SJSA1 (cell line): Measurements from ENCODE around the gene OOSP4A. TPM values are rescaled to one million over a fixed set of nuclear protein-coding genes. Genes with fewer than 3 reads are reported as not detected.

Experiments used
- DNase-seq, 2 experiments: peaks; one replicate each; pipeline ENCODE4 v3.0.0-alpha.2; 2015 to 2020; ENCODE audit warnings: low spot score in 2 of 2, low read depth in 1 of 2
- H3K27ac ChIP-seq: fragments of 250-450 bp; sonication (Bioruptor Pico); 2 replicates; pipeline ENCODE4 v1.5.1; 2020; ENCODE audit warnings: mild to moderate bottlenecking, moderate library complexity
- H3K27me3 ChIP-seq: fragments of 250-450 bp; sonication (Bioruptor Pico); replicated peaks from 2 replicates; pipeline ENCODE4 v1.5.1; 2020; ENCODE audit warnings: mild to moderate bottlenecking, moderate library complexity
- H3K36me3 ChIP-seq: fragments of 250-450 bp; sonication (Bioruptor Pico); 2 replicates; pipeline ENCODE4 v1.5.1; 2020; ENCODE audit warnings: mild to moderate bottlenecking
- H3K4me1 ChIP-seq: fragments of 250-450 bp; sonication (Bioruptor Pico); replicated peaks from 2 replicates; pipeline ENCODE4 v1.6.1; 2021; ENCODE audit warnings: mild to moderate bottlenecking
- H3K4me3 ChIP-seq: fragments of 250-450 bp; sonication (Bioruptor Pico); 2 replicates; pipeline ENCODE4 v1.5.1; 2020; ENCODE audit warnings: mild to moderate bottlenecking
- H3K9me3 ChIP-seq: fragments of 250-450 bp; sonication (Bioruptor Pico); replicated peaks from 2 replicates; pipeline ENCODE4 v1.5.1; 2020; ENCODE audit warnings: mild to moderate bottlenecking
- total RNA-seq: library from RNA; depleted of rRNA; stranded (reverse); fragments of >200 nt; shearing (Covaris generic); gene quantifications from 2 replicates; pipeline ENCODE4 v1.2.3, GENCODE V29; 2014; rRNA removed

The OOSP4A gene
- not detected in 2 replicates for total RNA-seq

DNA sequence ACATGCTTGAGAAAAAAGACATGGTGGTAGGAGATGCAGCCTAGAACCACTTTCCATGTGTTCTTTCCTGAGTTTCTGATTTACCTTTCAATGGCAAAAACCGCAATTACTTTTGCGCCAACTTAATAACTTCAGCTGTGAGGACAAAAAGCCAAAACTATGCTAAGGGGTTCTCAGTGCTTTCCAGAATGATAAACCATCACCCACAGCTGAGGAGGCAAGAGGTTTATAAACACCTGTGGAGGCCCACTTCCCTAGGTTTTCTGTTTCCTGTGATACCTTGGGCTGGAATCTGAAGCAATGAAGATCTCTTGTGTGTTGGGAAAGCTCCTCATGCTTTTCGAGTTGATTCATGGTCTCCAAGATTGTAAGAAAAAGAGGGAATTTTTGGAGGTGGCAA lies at the start of gene OOSP4A:
TSS of gene OOSP4A (plus strand) at position 301 of the 400 bp plus-strand sequence. CDS start at position 301, 0 bp downstream.
- Histone ChIP-seq H3K36me3 (no peaks in the 10 kb centered on the region), H3K27ac (no peak within 1 kb of the TSS), H3K4me1 (no peaks in the 10 kb centered on the region), H3K4me3 (no peak within 1 kb of the TSS), H3K27me3 (no peaks in the 10 kb centered on the region), H3K9me3 (no peaks in the 10 kb centered on the region)
- DNase-seq, result no peak

DNA sequence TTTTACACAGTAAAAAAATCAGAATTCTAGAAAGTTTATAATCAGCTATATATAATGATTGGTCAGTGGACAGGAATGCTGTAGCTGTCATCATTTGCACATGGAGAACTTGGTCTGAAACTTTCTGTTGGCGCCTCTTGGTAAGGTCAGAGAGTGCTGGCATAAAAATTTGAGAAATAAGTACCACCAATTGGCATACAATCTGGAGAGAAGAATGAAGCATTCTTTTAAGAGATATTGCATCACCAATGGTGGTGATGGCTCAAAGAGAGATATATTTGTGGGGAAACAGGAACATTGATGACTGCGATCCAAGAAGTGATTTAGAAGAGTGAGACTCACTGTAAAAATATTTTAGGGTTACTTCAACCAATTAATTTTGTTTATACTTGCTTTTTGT lies 45.4 kb upstream of the OOSP4A start:
- Histone ChIP-seq H3K4me1 (no peaks in the 10 kb centered on the region), H3K36me3 (no peaks in the 10 kb centered on the region), H3K4me3 (no peak overlapping the region), H3K9me3 (peaks cover 4% of the 10 kb centered on the region; the same call in 1 of the 2 replicates), H3K27me3 (no peaks in the 10 kb centered on the region), H3K27ac (no peak overlapping the region)
- no peak for DNase-seq

DNA sequence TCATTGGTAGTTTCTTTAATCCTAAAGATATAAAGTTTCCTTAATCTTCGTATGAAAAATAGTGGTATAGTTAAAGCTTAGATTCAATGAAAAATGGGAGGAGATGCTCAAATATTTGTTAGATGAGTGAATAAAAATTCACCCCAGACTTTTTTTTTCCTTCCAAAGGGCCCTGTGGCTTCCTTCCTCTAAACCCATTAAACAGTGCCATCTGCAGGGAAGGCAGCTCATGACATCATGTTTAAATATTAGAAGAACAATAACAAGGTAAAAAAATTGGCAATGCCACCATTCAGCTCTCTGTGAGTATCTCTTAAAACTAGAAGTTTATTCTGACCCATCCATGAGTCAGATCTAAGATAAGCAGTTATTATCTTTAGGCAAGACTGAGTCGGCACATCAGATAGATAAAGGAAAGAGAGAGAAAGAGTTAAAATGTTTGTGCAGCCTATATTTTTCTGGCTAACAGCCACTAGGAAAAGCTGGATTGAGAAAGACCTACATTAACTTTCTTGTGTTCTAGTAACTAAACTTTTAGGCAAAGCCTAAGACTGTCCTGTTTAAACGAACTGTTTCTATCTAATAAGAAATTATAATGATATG lies 44.7 kb upstream of the OOSP4A start:
- peak in 1 of 2 experiments; percentile 29 for DNase-seq
- Histone ChIP-seq H3K4me3 (no peak overlapping the region), H3K27ac (no peak overlapping the region)

DNA sequence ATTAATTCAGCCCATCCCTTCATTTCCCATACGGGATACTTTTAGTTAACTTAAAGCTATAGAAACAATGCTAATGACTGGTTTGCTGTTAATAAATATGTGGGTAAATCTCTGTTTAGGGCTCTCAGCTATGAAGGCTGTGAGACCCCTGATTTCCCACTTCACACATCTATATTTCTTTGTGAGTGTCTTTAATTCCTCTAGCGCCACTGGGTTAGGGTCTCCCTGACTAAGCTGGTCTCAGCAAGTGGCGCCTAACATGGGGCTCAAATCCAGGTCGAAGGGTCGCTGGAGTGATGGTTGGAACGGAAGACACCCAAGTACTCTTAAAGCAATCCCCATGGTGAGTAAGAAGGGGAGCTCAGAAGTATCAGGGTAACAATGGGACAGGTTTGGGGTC lies 40.0 kb upstream of the OOSP4A start:
- H3K9me3 ChIP-seq, result peaks cover 8% of the 10 kb centered on the region; the same call in 1 of the 2 replicates
- no peaks in the 10 kb centered on the region for H3K4me1 ChIP-seq
- H3K27ac ChIP-seq, result no peak overlapping the region
- no peak for DNase-seq
- H3K36me3 ChIP-seq, result no peaks in the 10 kb centered on the region
- no peaks in the 10 kb centered on the region for H3K27me3 ChIP-seq
- H3K4me3 ChIP-seq, result no peak overlapping the region

More for the DNA sequence above, 44.7 kb upstream of the OOSP4A start:
- no peaks in the 10 kb centered on the region for H3K27me3 ChIP-seq
- no peaks in the 10 kb centered on the region for H3K36me3 ChIP-seq
- H3K4me1 ChIP-seq, result no peaks in the 10 kb centered on the region
- H3K9me3 ChIP-seq, result peaks cover 7% of the 10 kb centered on the region; the same call in 1 of the 2 replicates

DNA sequence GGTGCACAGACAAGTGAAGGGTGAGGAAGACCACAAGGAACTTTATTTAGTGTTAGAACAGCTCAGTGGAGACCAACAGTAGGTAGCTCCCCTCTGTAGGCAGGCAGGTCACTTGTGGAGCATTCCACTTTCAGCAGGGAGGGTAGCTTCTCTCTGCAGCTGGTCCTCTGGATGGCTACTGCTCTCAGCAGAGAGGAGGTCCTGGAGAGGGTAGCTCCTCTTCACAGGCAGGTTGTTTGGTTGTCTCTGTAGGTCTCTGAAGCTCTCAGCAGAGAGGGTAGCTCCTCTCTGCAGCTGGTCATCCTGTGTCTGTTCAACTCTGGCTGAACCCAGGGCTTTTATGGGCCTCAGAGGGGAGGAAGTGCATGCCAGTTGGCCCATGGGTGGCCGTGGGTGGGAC lies 32.1 kb upstream of the OOSP4A start:
- no peaks in the 10 kb centered on the region for H3K27me3 ChIP-seq
- H3K4me1 ChIP-seq, result no peaks in the 10 kb centered on the region
- H3K9me3 ChIP-seq, result no peaks in the 10 kb centered on the region
- H3K4me3 ChIP-seq, result no peak overlapping the region
- DNase-seq, result no peak
- no peaks in the 10 kb centered on the region for H3K36me3 ChIP-seq
- H3K27ac ChIP-seq, result no peak overlapping the region

DNA sequence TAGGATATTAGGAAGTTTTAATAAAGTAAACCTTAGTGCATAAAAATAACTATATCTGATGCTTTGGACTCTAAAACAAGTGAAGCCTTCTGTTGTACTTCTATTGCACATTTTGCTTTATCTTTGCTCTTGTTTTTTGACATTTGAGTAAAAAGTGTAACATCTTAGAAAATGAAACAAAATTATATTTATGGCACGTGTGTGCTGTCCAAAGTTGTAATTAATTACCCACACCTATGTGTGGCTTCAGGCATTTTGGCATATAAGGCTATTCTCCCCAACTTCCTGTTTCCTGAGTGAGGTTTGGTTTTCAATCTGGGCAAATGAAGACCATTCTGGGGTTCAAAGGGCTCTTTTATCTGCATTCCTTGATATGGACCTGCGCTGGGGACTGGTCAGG lies 25.7 kb upstream of the OOSP4A start, which contains the start of gene OOSP1:
TSS of gene OOSP1 (plus strand) at position 301 of the 400 bp plus-strand sequence. CDS start at position 324, 23 bp downstream.
- Histone ChIP-seq H3K4me1 (no peaks in the 10 kb centered on the region), H3K27me3 (peaks cover 7% of the 10 kb centered on the region; the same call in 1 of the 2 replicates), H3K9me3 (no peaks in the 10 kb centered on the region), H3K27ac (no peak within 1 kb of the TSS), H3K4me3 (no peak within 1 kb of the TSS), H3K36me3 (no peaks in the 10 kb centered on the region)
- no peak for DNase-seq

DNA sequence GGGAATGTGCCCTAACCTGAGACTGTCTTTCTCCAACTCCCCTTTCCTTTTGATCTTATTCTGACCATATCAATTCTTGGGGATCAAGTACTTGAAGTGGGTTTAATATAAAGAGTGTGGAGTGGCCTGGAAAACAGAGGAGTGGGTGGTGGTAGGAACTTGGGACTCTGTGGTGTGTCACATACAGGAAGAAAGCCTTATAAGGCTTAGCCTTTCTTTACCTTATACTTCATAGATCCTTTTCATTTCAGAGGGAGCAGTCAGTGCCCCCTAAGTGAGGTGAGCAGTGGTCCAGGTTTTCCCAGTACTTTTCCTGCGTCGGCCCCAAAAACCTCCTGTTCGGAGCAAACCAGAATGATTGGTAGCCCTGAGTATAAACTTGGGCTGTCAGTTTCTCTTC lies 25.1 kb upstream of the OOSP4A start:
- Histone ChIP-seq H3K27me3 (peaks cover 7% of the 10 kb centered on the region; the same call in 1 of the 2 replicates), H3K4me3 (no peak overlapping the region), H3K36me3 (no peaks in the 10 kb centered on the region), H3K4me1 (no peaks in the 10 kb centered on the region), H3K27ac (no peak overlapping the region), H3K9me3 (no peaks in the 10 kb centered on the region)
- DNase-seq, result no peak

DNA sequence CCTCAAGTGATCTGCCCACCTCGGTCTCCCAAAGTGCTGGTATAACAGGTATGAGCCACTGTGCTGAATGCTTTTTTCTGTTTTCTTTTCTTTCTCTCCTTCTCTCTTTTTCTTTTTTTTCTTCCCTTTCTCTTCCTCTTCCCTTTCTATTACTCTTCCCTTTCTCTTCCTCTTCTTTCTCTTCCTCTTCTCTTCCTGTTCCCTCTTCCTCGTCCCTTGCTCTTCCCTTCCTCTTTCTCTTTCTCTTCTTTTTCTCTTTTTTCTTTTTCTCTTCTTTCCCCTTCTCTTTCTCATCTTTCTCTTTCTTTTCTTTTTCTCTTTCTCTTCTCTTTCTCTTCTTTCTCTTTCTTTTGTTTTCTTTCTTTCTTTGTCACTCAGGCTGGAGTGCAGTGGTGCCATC lies 24.4 kb upstream of the OOSP4A start:
- Histone ChIP-seq H3K36me3 (no peaks in the 10 kb centered on the region), H3K27ac (no peak overlapping the region), H3K9me3 (no peaks in the 10 kb centered on the region), H3K4me3 (no peak overlapping the region), H3K4me1 (no peaks in the 10 kb centered on the region), H3K27me3 (peaks cover 7% of the 10 kb centered on the region; the same call in 1 of the 2 replicates)
- no peak for DNase-seq

DNA sequence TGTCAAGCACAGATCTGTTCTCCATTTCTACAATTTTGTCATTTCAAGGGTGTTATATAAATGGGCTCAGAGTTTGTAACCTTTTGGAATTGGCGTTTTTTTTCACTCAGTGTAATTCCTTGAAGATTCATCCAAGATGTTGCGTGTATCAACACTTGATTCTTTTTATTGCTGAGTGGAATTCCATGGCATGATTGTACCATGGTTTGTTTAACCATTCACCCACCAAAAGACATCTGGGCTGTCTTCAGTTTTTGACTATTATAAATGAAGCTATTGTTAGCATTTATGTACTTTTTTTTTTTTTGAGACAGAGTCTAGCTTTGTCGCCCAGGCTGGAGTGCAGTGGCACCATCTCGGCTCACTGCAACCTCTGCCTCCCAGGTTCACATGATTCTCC lies 22.7 kb upstream of the OOSP4A start:
- Histone ChIP-seq H3K4me3 (no peak overlapping the region), H3K9me3 (no peaks in the 10 kb centered on the region), H3K27me3 (peaks cover 7% of the 10 kb centered on the region; the same call in 1 of the 2 replicates), H3K4me1 (no peaks in the 10 kb centered on the region), H3K36me3 (no peaks in the 10 kb centered on the region), H3K27ac (no peak overlapping the region)
- no peak for DNase-seq

DNA sequence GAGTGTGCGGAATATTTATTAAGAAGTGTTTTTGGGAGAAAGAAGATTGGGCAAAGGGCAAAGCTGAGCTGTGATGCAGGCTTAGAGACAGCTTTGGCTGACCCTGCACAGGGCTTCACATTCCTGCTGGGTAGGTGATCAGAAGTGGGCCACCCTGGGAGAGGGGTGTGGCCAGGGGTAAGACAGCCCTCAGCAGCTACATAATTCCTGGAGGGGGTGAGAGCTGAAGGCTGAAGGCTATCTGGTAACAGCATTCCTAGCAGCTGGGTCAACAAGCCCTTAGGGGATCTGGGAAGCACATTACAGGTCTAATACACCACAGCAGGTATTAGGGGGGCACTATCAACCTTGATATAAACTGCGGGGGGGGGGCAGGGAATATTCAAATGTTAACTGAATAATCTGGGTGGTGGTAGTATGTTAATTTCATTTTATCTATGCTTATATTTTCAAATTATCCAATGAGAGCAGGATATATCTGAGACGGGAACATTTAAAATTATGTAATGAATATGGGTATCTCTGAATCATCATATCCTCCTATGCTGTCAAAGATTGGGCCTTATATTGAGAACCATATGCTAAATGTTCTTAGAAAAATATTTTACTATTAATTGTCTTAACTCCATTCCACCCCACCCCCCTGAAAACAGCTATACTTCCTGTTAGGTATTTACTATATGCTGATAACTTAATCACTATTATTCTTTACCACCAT lies 19.7 kb upstream of the OOSP4A start:
- DNase-seq, result no peak
- H3K27me3 ChIP-seq, result peaks cover 7% of the 10 kb centered on the region; the same call in 1 of the 2 replicates
- no peak overlapping the region for H3K4me3 ChIP-seq

DNA sequence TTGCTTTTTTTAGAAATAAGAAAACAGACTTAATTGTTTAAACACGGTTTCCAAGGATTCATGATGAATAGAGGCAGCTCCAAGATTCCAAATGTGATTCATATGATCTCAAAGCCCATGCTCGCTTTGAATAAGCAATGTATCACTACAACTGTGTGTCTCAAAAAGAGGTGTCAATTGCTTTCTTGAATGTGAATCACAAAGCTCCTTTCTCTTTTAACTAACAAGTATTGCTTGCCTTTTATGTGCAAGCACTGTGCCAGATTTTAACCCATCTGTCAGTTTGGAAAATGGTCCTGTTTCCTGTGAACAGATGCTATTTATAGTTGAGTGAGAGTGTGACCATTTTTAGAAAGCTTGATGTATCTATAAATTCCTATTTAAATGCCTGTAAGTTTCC lies 19.1 kb upstream of the OOSP4A start:
- no peaks in the 10 kb centered on the region for H3K36me3 ChIP-seq
- no peak overlapping the region for H3K4me3 ChIP-seq
- no peak for DNase-seq
- no peaks in the 10 kb centered on the region for H3K4me1 ChIP-seq
- peaks cover 7% of the 10 kb centered on the region; the same call in 1 of the 2 replicates for H3K27me3 ChIP-seq
- no peak overlapping the region for H3K27ac ChIP-seq
- no peaks in the 10 kb centered on the region for H3K9me3 ChIP-seq

More for the DNA sequence above, 19.7 kb upstream of the OOSP4A start:
- H3K9me3 ChIP-seq, result no peaks in the 10 kb centered on the region
- no peaks in the 10 kb centered on the region for H3K36me3 ChIP-seq
- no peak overlapping the region for H3K27ac ChIP-seq
- H3K4me1 ChIP-seq, result no peaks in the 10 kb centered on the region

DNA sequence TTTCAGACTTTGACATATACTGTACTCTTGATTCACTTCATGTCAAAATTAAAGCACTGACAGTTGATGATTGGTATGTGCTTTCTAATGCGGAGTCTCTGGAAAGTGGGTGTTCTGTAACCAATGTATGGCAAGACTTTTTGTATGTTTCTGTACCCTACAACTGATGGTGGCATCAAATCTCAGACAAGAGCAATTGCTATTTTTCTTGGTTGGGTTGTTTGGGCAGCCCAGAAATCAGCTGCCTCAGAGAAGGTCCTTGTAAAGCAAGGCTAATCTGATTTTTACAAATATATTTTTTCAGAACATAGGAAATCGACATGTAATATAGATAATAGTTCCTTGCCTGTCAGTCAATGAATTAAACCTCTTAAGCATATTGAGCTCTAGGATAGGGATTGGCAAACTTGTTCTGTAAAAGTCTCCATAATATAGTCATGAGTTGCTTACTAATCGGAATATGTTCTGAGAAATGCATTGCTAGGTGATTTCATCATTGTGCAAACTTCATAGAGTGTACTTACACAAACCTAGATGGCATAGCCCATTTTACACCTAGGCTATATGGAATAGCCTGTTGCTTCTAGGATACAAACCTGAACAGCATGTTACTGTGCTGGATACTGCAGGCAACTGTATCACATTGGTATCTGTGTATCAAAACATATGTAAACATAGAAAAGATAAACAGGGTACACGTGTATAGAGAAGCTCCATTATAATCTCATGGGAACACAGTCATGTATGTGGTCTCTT lies 10.2 kb upstream of the OOSP4A start:
- no peaks in the 10 kb centered on the region for H3K27me3 ChIP-seq
- no peak overlapping the region for H3K27ac ChIP-seq
- no peaks in the 10 kb centered on the region for H3K4me1 ChIP-seq
- H3K36me3 ChIP-seq, result no peaks in the 10 kb centered on the region
- no peak overlapping the region for H3K4me3 ChIP-seq
- no peak for DNase-seq
- no peaks in the 10 kb centered on the region for H3K9me3 ChIP-seq

DNA sequence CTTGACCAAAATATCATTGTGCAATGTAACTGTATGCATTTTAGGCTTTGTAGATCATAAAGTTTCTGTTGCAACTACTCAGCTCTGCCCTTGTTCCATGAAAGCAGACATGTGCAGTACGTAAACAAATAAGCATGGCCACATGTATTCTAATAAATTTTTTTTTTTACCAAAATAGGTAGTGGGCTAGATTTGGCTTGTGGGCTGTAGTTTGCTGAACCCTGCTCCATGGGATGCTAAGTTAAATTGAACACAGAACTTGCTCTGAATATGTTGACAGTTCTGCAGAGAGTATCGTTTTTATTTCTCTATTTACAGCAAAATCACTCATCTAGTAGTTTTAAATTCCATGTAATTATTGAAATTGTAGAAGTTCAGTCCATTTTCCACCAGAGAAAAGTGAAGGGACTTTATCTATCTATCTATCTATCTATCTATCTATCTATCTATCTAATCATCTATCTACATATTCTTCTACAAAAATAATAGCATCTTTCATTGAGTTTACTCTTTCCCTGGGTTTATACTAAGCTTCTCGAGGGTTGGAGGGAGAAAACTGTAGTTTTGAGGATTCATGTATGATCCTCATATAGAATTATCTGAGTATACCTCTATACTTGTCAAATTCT lies 9.5 kb upstream of the OOSP4A start:
- DNase-seq, result no peak
- Histone ChIP-seq H3K4me1 (no peaks in the 10 kb centered on the region), H3K27ac (no peak overlapping the region), H3K9me3 (no peaks in the 10 kb centered on the region), H3K4me3 (no peak overlapping the region), H3K36me3 (no peaks in the 10 kb centered on the region), H3K27me3 (no peaks in the 10 kb centered on the region)
